ENCODE measurements around the gene SLC35B1. TPM values are rescaled to one million over a fixed set of nuclear protein-coding genes. Genes with fewer than 3 reads are reported as not detected.

Gene SLC35B1
- total RNA-seq, 3 donors from 2014 or later (not counting 1 experiment from before 2014, with no cell fraction given), result 74.0 to 121 (median 90.2) TPM

GRCh38 chr17:49667854-49668253, 39.9 kb downstream of the SLC35B1 start:
- Mint-ChIP-seq H3K4me1 (peaks cover 18 to 35% of the 10 kb centered on the region in 2 donors), H3K27me3 (ENCODE audit: low read depth in 2 of 2) (no peaks in the 10 kb centered on the region), H3K4me3 (no peak overlapping the region), H3K27ac (no peak overlapping the region), H3K36me3 (no peaks in the 10 kb centered on the region), H3K9me3 (no peaks in the 10 kb centered on the region)
- ATAC-seq, result no peak
- peaks cover 3% of the 10 kb centered on the region for H3K4me1 ChIP-seq (ENCODE audit: control insufficient read depth, insufficient read depth, low read length)
- no peak for TF ChIP-seq CTCF (IDR thresholded peaks at IDR 0.05)
- no peak overlapping the region for H3K27ac ChIP-seq (ENCODE audit: low read length)
- WGBS (ENCODE audit: insufficient coverage), result no CpG with 5 or more reads among the region's 2 CpGs
- H3K27me3 ChIP-seq (ENCODE audit: control insufficient read depth, insufficient read depth, low read length), result no peaks in the 10 kb centered on the region
- DNase-seq, result peak in 1 of 2 donors; percentile 26
- no peaks in the 10 kb centered on the region for H3K9me3 ChIP-seq (ENCODE audit: control insufficient read depth, insufficient read depth, low read length)
- intact Hi-C loops (cut with micrococcal nuclease), result no loop called here
- peaks cover 7% of the 10 kb centered on the region for H3K36me3 ChIP-seq (ENCODE audit: control insufficient read depth, insufficient read depth, low read length)
- no peak overlapping the region for H3K4me3 ChIP-seq (ENCODE audit: low read length)

GRCh38 chr17:49664706-49665211, 43.0 kb downstream of the SLC35B1 start:
- no peak overlapping the region for H3K4me3 ChIP-seq (ENCODE audit: low read length)
- Mint-ChIP-seq H3K4me3 (no peak overlapping the region), H3K27me3 (ENCODE audit: low read depth in 2 of 2) (no peaks in the 10 kb centered on the region), H3K4me1 (peaks cover 21 to 41% of the 10 kb centered on the region in 2 donors), H3K36me3 (no peaks in the 10 kb centered on the region), H3K9me3 (no peaks in the 10 kb centered on the region), H3K27ac (peak overlapping the region; percentile 17 to 49)
- no peak for TF ChIP-seq CTCF (IDR thresholded peaks at IDR 0.05)
- peaks cover 7% of the 10 kb centered on the region for H3K36me3 ChIP-seq (ENCODE audit: control insufficient read depth, insufficient read depth, low read length)
- intact Hi-C loops (cut with micrococcal nuclease), result no loop called here
- WGBS (ENCODE audit: insufficient coverage), result 100% methylated on average over 2 of the region's 3 CpGs
- no peak overlapping the region for H3K27ac ChIP-seq (ENCODE audit: low read length)
- DNase-seq (no peak), ATAC-seq (no peak)
- no peaks in the 10 kb centered on the region for H3K4me1 ChIP-seq (ENCODE audit: control insufficient read depth, insufficient read depth, low read length)
- no peaks in the 10 kb centered on the region for H3K9me3 ChIP-seq (ENCODE audit: control insufficient read depth, insufficient read depth, low read length)
- no peaks in the 10 kb centered on the region for H3K27me3 ChIP-seq (ENCODE audit: control insufficient read depth, insufficient read depth, low read length)

- Histone ChIP-seq H3K27me3 (ENCODE audit: control insufficient read depth, insufficient read depth, low read length) (no peaks in the 10 kb centered on the region), H3K36me3 (ENCODE audit: control insufficient read depth, insufficient read depth, low read length) (peaks cover 3% of the 10 kb centered on the region), H3K4me3 (ENCODE audit: low read length) (no peak overlapping the region), H3K4me1 (ENCODE audit: control insufficient read depth, insufficient read depth, low read length) (no peaks in the 10 kb centered on the region), H3K9me3 (ENCODE audit: control insufficient read depth, insufficient read depth, low read length) (no peaks in the 10 kb centered on the region), H3K27ac (ENCODE audit: low read length) (no peak overlapping the region)
- intact Hi-C loops (cut with micrococcal nuclease), result no loop called here
- no peak for TF ChIP-seq CTCF (IDR thresholded peaks at IDR 0.05)
- Mint-ChIP-seq H3K36me3 (no peaks in the 10 kb centered on the region), H3K27ac (peak overlapping the region; percentile 9 to 42), H3K9me3 (no peaks in the 10 kb centered on the region), H3K4me1 (peaks cover 41 to 46% of the 10 kb centered on the region in 2 donors), H3K4me3 (no peak overlapping the region), H3K27me3 (ENCODE audit: low read depth in 2 of 2) (no peaks in the 10 kb centered on the region)
- WGBS (ENCODE audit: insufficient coverage), result 98% methylated on average over 3 of the region's 3 CpGs
- ATAC-seq (no peak), DNase-seq (no peak)
Measured at GRCh38 chr17:49659661-49660382, 47.9 kb downstream of the SLC35B1 start.
